ENCODE measurements around the gene PRSS36.
"Not testable (repeated sequence)": the region's sequence is repeated elsewhere in the genome, so short reads cannot be mapped to it uniquely, and the experiment has no call there.

Gene PRSS36

GRCh38 chr16:31149894-31150890 is at the start of gene PRSS36:
Gene PRSS36 (minus strand): TSS chr16:31150066. CDS start chr16:31150035, 31 bp downstream.
- no peak for DNase-seq

- DNase-seq: no peak
These were observed 49.7 kb upstream of the PRSS36 start for GRCh38 chr16:31199430-31200041.

GRCh38 chr16:31198207-31198882 is 48.5 kb upstream of the PRSS36 start:
- no peak for DNase-seq

- DNase-seq: no peak
These were observed 46.6 kb upstream of the PRSS36 start for GRCh38 chr16:31196324-31197088.

GRCh38 chr16:31195861-31196260 is 46.0 kb upstream of the PRSS36 start:
- DNase-seq: not testable (repeated sequence)

GRCh38 chr16:31194898-31195297 is 45.0 kb upstream of the PRSS36 start:
- no peak for DNase-seq

GRCh38 chr16:31193874-31194273 is 44.0 kb upstream of the PRSS36 start:
- no peak for DNase-seq

- DNase-seq: no peak
These were observed 43.2 kb upstream of the PRSS36 start for GRCh38 chr16:31192856-31193642.

GRCh38 chr16:31191697-31192428 is 42.0 kb upstream of the PRSS36 start:
- DNase-seq: no peak

- no peak for DNase-seq
These were observed 41.1 kb upstream of the PRSS36 start for GRCh38 chr16:31190818-31191444.

- DNase-seq: no peak
These were observed 40.2 kb upstream of the PRSS36 start for GRCh38 chr16:31190061-31190460.

- DNase-seq: no peak
These were observed 39.5 kb upstream of the PRSS36 start for GRCh38 chr16:31189412-31189778.

- DNase-seq: no peak
These were observed 38.9 kb upstream of the PRSS36 start for GRCh38 chr16:31188450-31189411.

GRCh38 chr16:31187808-31188189 is 37.9 kb upstream of the PRSS36 start:
- DNase-seq: no peak

- DNase-seq: no peak
These were observed 37.3 kb upstream of the PRSS36 start for GRCh38 chr16:31186930-31187807.

- DNase-seq: no peak
These were observed 36.3 kb upstream of the PRSS36 start for GRCh38 chr16:31186176-31186575.

- DNase-seq: no peak
These were observed 35.5 kb upstream of the PRSS36 start for GRCh38 chr16:31185339-31185738.

GRCh38 chr16:31184888-31185287 is 35.0 kb upstream of the PRSS36 start:
- DNase-seq: no peak

All from DMS153 (cell line).